RPMI7951 (cell line): Measurements from ENCODE around the gene COMMD4. TPM values are rescaled to one million over a fixed set of nuclear protein-coding genes. Genes with fewer than 3 reads are reported as not detected.
"Not testable (repeated sequence)": the region's sequence is repeated elsewhere in the genome, so short reads cannot be mapped to it uniquely, and the experiment has no call there.

Experiments
- DNase-seq: peaks from one replicate; pipeline ENCODE4 v3.0.0-alpha.2; 2012; ENCODE audit warnings: low read depth
- total RNA-seq: library from RNA; depleted of rRNA; stranded (reverse); fragments of >200 nt; shearing (Covaris generic); gene quantifications from 2 replicates; pipeline ENCODE4 v1.2.3, GENCODE V29; 2014; rRNA removed

The COMMD4 gene
- total RNA-seq, result 136 and 145 TPM in 2 replicates

GRCh38 chr15:75335705-75336355, at the start of gene COMMD4:
Gene COMMD4 (plus strand): TSS chr15:75336063. CDS start chr15:75336090, 27 bp downstream.
- DNase-seq, result peak; percentile 96

- not testable (repeated sequence) for DNase-seq
These were observed 42.2 kb upstream of the COMMD4 start for GRCh38 chr15:75293660-75294059.

- not testable (repeated sequence) for DNase-seq
These were observed 37.1 kb upstream of the COMMD4 start for GRCh38 chr15:75298541-75299310.

GRCh38 chr15:75299311-75299688, 36.6 kb upstream of the COMMD4 start:
- DNase-seq, result not testable (repeated sequence)

GRCh38 chr15:75300026-75300425, 35.8 kb upstream of the COMMD4 start:
- DNase-seq, result not testable (repeated sequence)

- no peak for DNase-seq
These were observed 33.5 kb upstream of the COMMD4 start for GRCh38 chr15:75302318-75302717.

GRCh38 chr15:75302753-75303152, 33.1 kb upstream of the COMMD4 start:
- not testable (repeated sequence) for DNase-seq

- DNase-seq, result no peak
These were observed 29.7 kb upstream of the COMMD4 start for GRCh38 chr15:75306188-75306587.

- peak; percentile 35 for DNase-seq
These were observed 28.0 kb upstream of the COMMD4 start for GRCh38 chr15:75307778-75308390.

GRCh38 chr15:75309711-75310110, 26.2 kb upstream of the COMMD4 start:
- DNase-seq, result no peak

GRCh38 chr15:75312548-75312947, 23.3 kb upstream of the COMMD4 start:
- DNase-seq, result peak; percentile 63

- no peak for DNase-seq
These were observed 22.6 kb upstream of the COMMD4 start for GRCh38 chr15:75313116-75313845.

GRCh38 chr15:75314552-75315290, 21.1 kb upstream of the COMMD4 start:
- no peak for DNase-seq

- not testable (repeated sequence) for DNase-seq
These were observed 16.5 kb upstream of the COMMD4 start for GRCh38 chr15:75319231-75319897.

- no peak for DNase-seq
These were observed 14.2 kb upstream of the COMMD4 start for GRCh38 chr15:75321711-75322110.

- no peak for DNase-seq
These were observed 9.9 kb upstream of the COMMD4 start for GRCh38 chr15:75325922-75326321.

GRCh38 chr15:75327005-75327404, 8.9 kb upstream of the COMMD4 start:
- no peak for DNase-seq

GRCh38 chr15:75327491-75327890, 8.4 kb upstream of the COMMD4 start:
- no peak for DNase-seq

- no peak for DNase-seq
These were observed 7.2 kb upstream of the COMMD4 start for GRCh38 chr15:75328493-75329314.

- no peak for DNase-seq
These were observed 6.3 kb upstream of the COMMD4 start for GRCh38 chr15:75329571-75329970.
